GM23338 (cell line): ENCODE results near the gene BICC1.

Experiments
- CREB1 ChIP-seq: fragments of 250-450 bp; sonication (Bioruptor Pico); IDR thresholded peaks from 2 replicates; pipeline ENCODE4 v1.5.0; 2020; ENCODE audit warnings: low read depth, mild to moderate bottlenecking, moderate library complexity
- EZH2 ChIP-seq: fragments of 200-600 bp; sonication (generic); IDR thresholded peaks from one replicate; pipeline ENCODE4 v1.8.0; 2017; ENCODE audit warnings: antibody characterized with exemption, mild to moderate bottlenecking, low read depth; ENCODE audit not compliant: unreplicated experiment
- EZH2phosphoT487 ChIP-seq: fragments of 200-600 bp; sonication (generic); IDR thresholded peaks from one replicate; pipeline ENCODE4 v1.8.1; 2018; ENCODE audit warnings: antibody characterized with exemption; ENCODE audit not compliant: unreplicated experiment
- JUNB ChIP-seq: IDR thresholded peaks from one replicate; pipeline ENCODE4 v1.6.1; 2016; ENCODE audit warnings: antibody characterized with exemption; ENCODE audit not compliant: unreplicated experiment
- POLR2AphosphoS5 ChIP-seq: IDR thresholded peaks from 2 replicates; pipeline ENCODE4 v1.6.1; 2016; ENCODE audit warnings: antibody characterized with exemption, low read depth
- ZNF331 ChIP-seq: fragments of 250-450 bp; sonication (Bioruptor Pico); IDR thresholded peaks from 2 replicates; pipeline ENCODE4 v1.5.0; 2020; ENCODE audit warnings: low read depth, mild to moderate bottlenecking, moderate library complexity
- TF ChIP-seq, protein P1 (sequence below), 2 experiments: fragments of 200-600 bp in 1 of 2; sonication (generic) in 1 of 2; conservative IDR thresholded peaks; 2 replicates each; pipeline versions ENCODE4 v1.5.1 to v1.6.1; 2016 to 2017; ENCODE audit warnings: antibody characterized with exemption in 2 of 2, low read depth in 2 of 2, mild to moderate bottlenecking in 2 of 2, moderate library complexity in 1 of 2
- TF ChIP-seq, protein P2 (sequence below): IDR thresholded peaks from one replicate; pipeline ENCODE4 v1.6.1; 2018; ENCODE audit warnings: antibody characterized with exemption; ENCODE audit not compliant: unreplicated experiment

DNA sequence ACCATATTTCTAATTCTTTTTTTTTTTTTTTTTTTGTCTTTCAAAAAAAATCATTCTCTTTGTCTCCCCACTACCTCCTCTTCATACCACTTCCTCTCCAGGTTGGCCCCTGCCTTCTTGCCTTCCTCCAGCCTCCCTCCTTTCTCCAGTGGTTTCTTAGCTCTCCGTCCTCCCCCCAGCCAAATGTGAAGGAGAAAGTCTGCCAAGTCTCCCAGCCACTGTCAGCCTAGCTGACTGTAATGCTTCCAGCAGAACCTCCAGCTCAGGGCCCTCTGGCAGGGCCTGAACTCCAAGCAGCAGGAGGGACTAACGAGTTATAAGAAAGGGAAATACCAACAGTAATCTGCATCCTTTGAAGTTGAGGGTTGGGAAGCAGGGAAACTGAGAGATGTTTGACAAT lies 35.5 kb upstream of the BICC1 start:
- TF ChIP-seq POLR2AphosphoS5 (no peak), EZH2 (no peak), CREB1 (CRISPR knock-in tag) (no peak), EZH2phosphoT487 (no peak), ZNF331 (CRISPR knock-in tag) (no peak), JUNB (no peak)
- TF ChIP-seq, protein P1, sequence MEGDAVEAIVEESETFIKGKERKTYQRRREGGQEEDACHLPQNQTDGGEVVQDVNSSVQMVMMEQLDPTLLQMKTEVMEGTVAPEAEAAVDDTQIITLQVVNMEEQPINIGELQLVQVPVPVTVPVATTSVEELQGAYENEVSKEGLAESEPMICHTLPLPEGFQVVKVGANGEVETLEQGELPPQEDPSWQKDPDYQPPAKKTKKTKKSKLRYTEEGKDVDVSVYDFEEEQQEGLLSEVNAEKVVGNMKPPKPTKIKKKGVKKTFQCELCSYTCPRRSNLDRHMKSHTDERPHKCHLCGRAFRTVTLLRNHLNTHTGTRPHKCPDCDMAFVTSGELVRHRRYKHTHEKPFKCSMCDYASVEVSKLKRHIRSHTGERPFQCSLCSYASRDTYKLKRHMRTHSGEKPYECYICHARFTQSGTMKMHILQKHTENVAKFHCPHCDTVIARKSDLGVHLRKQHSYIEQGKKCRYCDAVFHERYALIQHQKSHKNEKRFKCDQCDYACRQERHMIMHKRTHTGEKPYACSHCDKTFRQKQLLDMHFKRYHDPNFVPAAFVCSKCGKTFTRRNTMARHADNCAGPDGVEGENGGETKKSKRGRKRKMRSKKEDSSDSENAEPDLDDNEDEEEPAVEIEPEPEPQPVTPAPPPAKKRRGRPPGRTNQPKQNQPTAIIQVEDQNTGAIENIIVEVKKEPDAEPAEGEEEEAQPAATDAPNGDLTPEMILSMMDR (conservative IDR thresholded peaks at IDR 0.05; ENCODE audit: low read depth in 2 of 2), result no peak
- TF ChIP-seq, protein P2, sequence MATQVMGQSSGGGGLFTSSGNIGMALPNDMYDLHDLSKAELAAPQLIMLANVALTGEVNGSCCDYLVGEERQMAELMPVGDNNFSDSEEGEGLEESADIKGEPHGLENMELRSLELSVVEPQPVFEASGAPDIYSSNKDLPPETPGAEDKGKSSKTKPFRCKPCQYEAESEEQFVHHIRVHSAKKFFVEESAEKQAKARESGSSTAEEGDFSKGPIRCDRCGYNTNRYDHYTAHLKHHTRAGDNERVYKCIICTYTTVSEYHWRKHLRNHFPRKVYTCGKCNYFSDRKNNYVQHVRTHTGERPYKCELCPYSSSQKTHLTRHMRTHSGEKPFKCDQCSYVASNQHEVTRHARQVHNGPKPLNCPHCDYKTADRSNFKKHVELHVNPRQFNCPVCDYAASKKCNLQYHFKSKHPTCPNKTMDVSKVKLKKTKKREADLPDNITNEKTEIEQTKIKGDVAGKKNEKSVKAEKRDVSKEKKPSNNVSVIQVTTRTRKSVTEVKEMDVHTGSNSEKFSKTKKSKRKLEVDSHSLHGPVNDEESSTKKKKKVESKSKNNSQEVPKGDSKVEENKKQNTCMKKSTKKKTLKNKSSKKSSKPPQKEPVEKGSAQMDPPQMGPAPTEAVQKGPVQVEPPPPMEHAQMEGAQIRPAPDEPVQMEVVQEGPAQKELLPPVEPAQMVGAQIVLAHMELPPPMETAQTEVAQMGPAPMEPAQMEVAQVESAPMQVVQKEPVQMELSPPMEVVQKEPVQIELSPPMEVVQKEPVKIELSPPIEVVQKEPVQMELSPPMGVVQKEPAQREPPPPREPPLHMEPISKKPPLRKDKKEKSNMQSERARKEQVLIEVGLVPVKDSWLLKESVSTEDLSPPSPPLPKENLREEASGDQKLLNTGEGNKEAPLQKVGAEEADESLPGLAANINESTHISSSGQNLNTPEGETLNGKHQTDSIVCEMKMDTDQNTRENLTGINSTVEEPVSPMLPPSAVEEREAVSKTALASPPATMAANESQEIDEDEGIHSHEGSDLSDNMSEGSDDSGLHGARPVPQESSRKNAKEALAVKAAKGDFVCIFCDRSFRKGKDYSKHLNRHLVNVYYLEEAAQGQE, result no peak
